Measurements from ENCODE around the gene ERI3.

Gene ERI3

DNA sequence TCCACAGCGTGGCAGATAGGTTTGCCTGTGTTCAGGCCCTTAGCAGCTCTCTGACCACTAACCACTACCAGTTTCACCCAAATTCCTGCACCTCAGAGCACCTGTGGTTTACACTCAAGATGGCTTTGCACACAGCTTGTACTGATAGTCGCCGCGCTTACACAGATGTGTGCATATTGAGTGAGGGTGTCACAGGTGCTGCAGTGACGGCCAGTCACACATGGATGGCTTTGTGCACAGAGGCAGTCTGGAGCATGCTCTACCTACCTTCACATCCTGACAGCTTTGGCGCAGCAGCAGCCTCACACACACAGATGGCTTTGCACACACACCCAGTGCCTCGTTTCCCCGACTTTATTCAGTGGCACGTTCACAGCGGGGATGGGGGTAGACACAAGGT, 134.3 kb downstream of the ERI3 start:
- H3K36me3 Mint-ChIP-seq (ENCODE audit: low read depth) = peaks cover 56% of the 10 kb centered on the region
- no peak overlapping the region for H3K27ac Mint-ChIP-seq
- no peaks in the 10 kb centered on the region for H3K9me3 Mint-ChIP-seq
- H3K27me3 Mint-ChIP-seq (ENCODE audit: low read depth) = no peaks in the 10 kb centered on the region
- peaks cover 12% of the 10 kb centered on the region for H3K4me1 Mint-ChIP-seq
- TF ChIP-seq, protein P1, sequence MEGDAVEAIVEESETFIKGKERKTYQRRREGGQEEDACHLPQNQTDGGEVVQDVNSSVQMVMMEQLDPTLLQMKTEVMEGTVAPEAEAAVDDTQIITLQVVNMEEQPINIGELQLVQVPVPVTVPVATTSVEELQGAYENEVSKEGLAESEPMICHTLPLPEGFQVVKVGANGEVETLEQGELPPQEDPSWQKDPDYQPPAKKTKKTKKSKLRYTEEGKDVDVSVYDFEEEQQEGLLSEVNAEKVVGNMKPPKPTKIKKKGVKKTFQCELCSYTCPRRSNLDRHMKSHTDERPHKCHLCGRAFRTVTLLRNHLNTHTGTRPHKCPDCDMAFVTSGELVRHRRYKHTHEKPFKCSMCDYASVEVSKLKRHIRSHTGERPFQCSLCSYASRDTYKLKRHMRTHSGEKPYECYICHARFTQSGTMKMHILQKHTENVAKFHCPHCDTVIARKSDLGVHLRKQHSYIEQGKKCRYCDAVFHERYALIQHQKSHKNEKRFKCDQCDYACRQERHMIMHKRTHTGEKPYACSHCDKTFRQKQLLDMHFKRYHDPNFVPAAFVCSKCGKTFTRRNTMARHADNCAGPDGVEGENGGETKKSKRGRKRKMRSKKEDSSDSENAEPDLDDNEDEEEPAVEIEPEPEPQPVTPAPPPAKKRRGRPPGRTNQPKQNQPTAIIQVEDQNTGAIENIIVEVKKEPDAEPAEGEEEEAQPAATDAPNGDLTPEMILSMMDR (IDR thresholded peaks at IDR 0.05; ENCODE audit: unreplicated experiment in 3 of 3) = no peak
- H3K4me3 Mint-ChIP-seq = no peak overlapping the region

DNA sequence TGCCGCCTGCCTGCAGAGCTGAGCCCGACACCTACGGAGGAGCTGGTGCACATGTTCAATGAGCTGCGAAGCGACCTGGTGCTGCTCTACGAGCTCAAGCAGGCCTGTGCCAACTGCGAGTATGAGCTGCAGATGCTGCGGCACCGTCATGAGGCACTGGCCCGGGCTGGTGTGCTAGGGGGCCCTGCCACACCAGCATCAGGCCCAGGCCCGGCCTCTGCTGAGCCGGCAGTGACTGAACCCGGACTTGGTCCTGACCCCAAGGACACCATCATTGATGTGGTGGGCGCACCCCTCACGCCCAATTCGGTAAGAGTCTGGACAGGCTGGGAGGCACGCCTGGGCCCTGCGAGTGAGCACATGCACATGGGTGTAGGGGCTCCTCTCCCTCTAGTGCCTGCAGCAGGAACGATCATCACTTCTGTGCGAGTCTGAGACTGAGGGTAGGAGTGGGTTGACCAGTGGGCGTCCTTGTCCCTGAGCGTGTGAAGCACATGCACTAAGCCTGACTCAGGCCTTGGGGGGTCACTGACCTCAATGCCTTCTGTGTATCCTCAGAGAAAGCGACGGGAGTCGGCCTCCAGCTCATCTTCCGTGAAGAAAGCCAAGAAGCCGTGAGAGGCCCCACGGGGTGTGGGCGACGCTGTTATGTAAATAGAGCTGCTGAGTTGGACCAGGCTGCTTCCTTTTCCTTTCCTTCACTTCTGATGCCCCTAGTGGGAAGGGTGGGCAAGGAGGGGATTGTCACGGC, 134.9 kb downstream of the ERI3 start:
- no peaks in the 10 kb centered on the region for H3K9me3 Mint-ChIP-seq
- H3K4me1 Mint-ChIP-seq = peaks cover 14% of the 10 kb centered on the region
- H3K27me3 Mint-ChIP-seq (ENCODE audit: low read depth) = no peaks in the 10 kb centered on the region
- peaks cover 56% of the 10 kb centered on the region for H3K36me3 Mint-ChIP-seq (ENCODE audit: low read depth)
- TF ChIP-seq, protein P1 (IDR thresholded peaks at IDR 0.05; ENCODE audit: unreplicated experiment in 3 of 3) = peak in 1 of 3 experiments; percentile 13
- H3K27ac Mint-ChIP-seq = no peak overlapping the region
- H3K4me3 Mint-ChIP-seq = no peak overlapping the region

DNA sequence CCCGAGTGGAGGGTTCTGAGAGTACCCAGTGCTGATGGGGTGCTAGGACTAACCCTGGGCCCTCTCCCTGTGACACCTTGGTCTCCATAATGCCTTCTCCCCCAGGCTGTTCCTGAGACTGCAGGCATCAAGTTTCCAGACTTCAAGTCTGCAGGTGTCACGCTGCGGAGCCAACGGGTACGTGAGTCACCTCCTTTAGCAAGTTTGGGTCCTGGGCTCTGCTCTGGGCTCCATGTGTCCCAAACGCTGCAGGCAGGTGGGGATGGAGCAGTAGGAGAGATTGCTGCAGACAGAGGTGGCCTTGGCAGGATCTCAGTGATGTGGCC, 135.8 kb downstream of the ERI3 start:
- Mint-ChIP-seq H3K4me3 (no peak overlapping the region), H3K36me3 (ENCODE audit: low read depth) (peaks cover 55% of the 10 kb centered on the region), H3K27me3 (ENCODE audit: low read depth) (no peaks in the 10 kb centered on the region), H3K4me1 (peaks cover 14% of the 10 kb centered on the region), H3K9me3 (no peaks in the 10 kb centered on the region), H3K27ac (no peak overlapping the region)
- TF ChIP-seq, protein P1 (IDR thresholded peaks at IDR 0.05; ENCODE audit: unreplicated experiment in 3 of 3) = no peak

DNA sequence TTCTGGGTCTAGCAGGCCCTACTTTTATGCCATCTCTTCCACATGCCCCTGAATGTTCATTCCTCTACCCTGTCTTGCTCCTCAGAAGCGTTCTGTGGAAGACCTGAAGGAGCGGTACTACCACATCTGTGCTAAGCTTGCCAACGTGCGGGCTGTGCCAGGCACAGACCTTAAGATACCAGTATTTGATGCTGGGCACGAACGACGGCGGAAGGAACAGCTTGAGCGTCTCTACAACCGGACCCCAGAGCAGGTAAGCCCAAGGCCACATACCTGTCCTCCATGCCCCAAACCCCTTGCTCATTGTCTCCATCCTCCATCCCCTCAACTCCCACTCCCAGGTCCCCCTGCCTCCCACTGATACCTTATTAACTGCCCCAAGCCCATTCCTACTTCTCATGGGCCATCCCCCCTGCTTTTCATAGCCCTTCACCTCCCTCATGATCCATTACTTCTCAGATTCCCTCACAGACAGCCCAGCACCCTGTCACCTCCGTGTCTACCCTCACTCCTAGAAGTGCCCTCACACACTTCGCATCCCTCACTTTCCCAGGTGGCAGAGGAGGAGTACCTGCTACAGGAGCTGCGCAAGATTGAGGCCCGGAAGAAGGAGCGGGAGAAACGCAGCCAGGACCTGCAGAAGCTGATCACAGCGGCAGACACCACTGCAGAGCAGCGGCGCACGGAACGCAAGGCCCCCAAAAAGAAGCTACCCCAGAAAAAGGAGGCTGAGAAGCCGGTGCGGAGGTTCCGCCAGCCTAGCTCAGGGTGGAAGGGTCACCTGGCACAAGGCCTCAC, 136.4 kb downstream of the ERI3 start:
- H3K27ac Mint-ChIP-seq = peak overlapping the region in 1 of 3 experiments; percentile 20
- peaks cover 12% of the 10 kb centered on the region for H3K4me1 Mint-ChIP-seq
- H3K9me3 Mint-ChIP-seq = no peaks in the 10 kb centered on the region
- peaks cover 55% of the 10 kb centered on the region for H3K36me3 Mint-ChIP-seq (ENCODE audit: low read depth)
- TF ChIP-seq, protein P1 (IDR thresholded peaks at IDR 0.05; ENCODE audit: unreplicated experiment in 3 of 3) = no peak
- no peaks in the 10 kb centered on the region for H3K27me3 Mint-ChIP-seq (ENCODE audit: low read depth)
- peak overlapping the region in 1 of 3 experiments; percentile 46 for H3K4me3 Mint-ChIP-seq

DNA sequence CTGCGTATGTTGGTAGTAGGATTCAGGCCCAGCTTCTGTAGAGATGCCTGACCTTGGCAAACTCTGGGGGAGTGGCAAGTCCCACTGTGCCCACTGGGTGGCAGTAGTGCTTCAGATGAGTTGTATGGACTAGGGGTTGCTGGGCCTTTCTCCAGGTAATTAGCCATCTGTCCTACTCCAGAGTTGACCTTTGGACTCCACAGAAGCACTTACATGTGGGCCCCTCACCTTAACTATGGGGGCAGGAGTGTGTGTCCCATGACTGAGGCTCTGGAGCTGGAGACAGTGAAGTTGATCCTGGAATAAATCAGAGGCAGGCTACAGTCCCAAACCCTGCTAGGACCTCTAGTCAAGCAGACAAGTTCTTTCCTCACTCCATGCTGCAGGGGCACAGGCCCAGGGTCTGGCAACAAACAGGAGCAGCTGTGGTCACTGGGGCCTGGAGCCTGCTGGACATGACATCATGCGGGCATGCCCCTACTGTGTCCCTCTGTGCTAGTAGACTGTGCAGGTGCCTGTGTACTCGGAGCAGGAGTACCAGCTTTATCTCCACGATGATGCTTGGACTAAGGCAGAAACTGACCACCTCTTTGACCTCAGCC, 137.1 kb downstream of the ERI3 start:
- peaks cover 55% of the 10 kb centered on the region for H3K36me3 Mint-ChIP-seq (ENCODE audit: low read depth)
- H3K4me3 Mint-ChIP-seq = peak overlapping the region; percentile 12 to 64 (median 41)
- H3K4me1 Mint-ChIP-seq = peaks cover 16% of the 10 kb centered on the region
- H3K9me3 Mint-ChIP-seq = no peaks in the 10 kb centered on the region
- peak overlapping the region in 2 of 3 experiments; percentile 6 to 20 for H3K27ac Mint-ChIP-seq
- no peaks in the 10 kb centered on the region for H3K27me3 Mint-ChIP-seq (ENCODE audit: low read depth)
- TF ChIP-seq, protein P1 (IDR thresholded peaks at IDR 0.05; ENCODE audit: unreplicated experiment in 3 of 3) = peak; percentile 77 to 87 (median 83)

All from nephron (organoid).